H1 (cell line): ENCODE data around the gene ZBED1. TPM values are rescaled to one million over a fixed set of nuclear protein-coding genes. Genes with fewer than 3 reads are reported as not detected.
"Not testable (repeated sequence)": the region's sequence is repeated elsewhere in the genome, so short reads cannot be mapped to it uniquely, and the experiment has no call there.

ENCODE experiments used
- CTCF ChIA-PET: fragments of 300-600 bp; sonication (Branson Sonifier 250); formaldehyde crosslinking; loops from one replicate; lab custom pipeline; 2021; ENCODE audit not compliant: partially characterized antibody; lab: Charles Lee
- POLR2A ChIA-PET: fragments of 300-600 bp; sonication (Branson Sonifier 250); formaldehyde crosslinking; loops from one replicate; lab custom pipeline; 2021; ENCODE audit warnings: inconsistent platforms; ENCODE audit not compliant: partially characterized antibody; lab: Charles Lee
- DNase-seq, 2 experiments: peaks; one replicate each; pipeline versions ENCODE4 v3.0.0 to v3.0.0-alpha.2; 2010 to 2022; ENCODE audit warnings: low spot score in 2 of 2, low read depth in 1 of 2, mixed read lengths in 1 of 2
- FAIRE-seq: peaks from 2 replicates; lab custom pipeline; 2011; peaks lifted over from hg19 to GRCh38; lab: Jason Lieb, UNC
- H2AFZ ChIP-seq: 2 replicates; pipeline ENCODE4 v1.8.1; 2012; ENCODE audit warnings: low read length, inconsistent platforms
- H2AK5ac ChIP-seq: 2 replicates; pipeline ENCODE4 v1.6.1; 2013; ENCODE audit warnings: low read depth, low read length
- H2BK120ac ChIP-seq: replicated peaks from 2 replicates; pipeline ENCODE3; 2013; ENCODE audit warnings: low read depth, low read length, inconsistent platforms
- H2BK12ac ChIP-seq: 2 replicates; pipeline ENCODE4 v1.6.1; 2013; ENCODE audit warnings: low read depth, low read length
- H2BK15ac ChIP-seq: 2 replicates; pipeline ENCODE4 v1.6.1; 2013; ENCODE audit warnings: low read length
- H2BK20ac ChIP-seq: 2 replicates; pipeline ENCODE4 v1.6.1; 2013; ENCODE audit warnings: low read length
- H2BK5ac ChIP-seq: 2 replicates; pipeline ENCODE4 v1.6.1; 2013; ENCODE audit warnings: low read depth, low read length
- H3K14ac ChIP-seq: 2 replicates; pipeline ENCODE4 v1.6.1; 2013; ENCODE audit warnings: inconsistent platforms; ENCODE audit not compliant: insufficient read length
- H3K18ac ChIP-seq: 2 replicates; pipeline ENCODE4 v1.6.1; 2013; ENCODE audit warnings: low read length; ENCODE audit errors: extremely low read depth
- H3K23ac ChIP-seq: 2 replicates; pipeline ENCODE4 v1.6.1; 2013; ENCODE audit warnings: inconsistent platforms; ENCODE audit not compliant: insufficient read length
- H3K23me2 ChIP-seq: 2 replicates; pipeline ENCODE4 v1.6.1; 2013; ENCODE audit warnings: low read depth, low read length
- H3K27ac ChIP-seq: 2 replicates; pipeline ENCODE4 v1.6.1; 2011; ENCODE audit warnings: low read depth, low read length, inconsistent platforms
- H3K27me3 ChIP-seq, 4 experiments: replicated peaks in 1 of 4; 1 replicate in 1 of 4; 2 replicates in 3 of 4; pipeline versions ENCODE4 v1.6.1 to v1.8.1; 2011 to 2013; ENCODE audit warnings: low read length in 3 of 4, mild to moderate bottlenecking in 3 of 4, inconsistent platforms in 2 of 4, mixed read lengths in 2 of 4, moderate library complexity in 1 of 4; ENCODE audit not compliant: control insufficient read depth in 3 of 4, insufficient read depth in 3 of 4; ENCODE audit errors: extremely low read depth in 1 of 4
- H3K36me3 ChIP-seq, 4 experiments: 2 replicates each; pipeline versions ENCODE4 v1.6.1 to v1.8.1; 2011 to 2013; ENCODE audit warnings: mild to moderate bottlenecking in 4 of 4, low read length in 3 of 4, moderate library complexity in 2 of 4, control low read depth in 1 of 4, inconsistent platforms in 1 of 4; ENCODE audit not compliant: insufficient read depth in 4 of 4, control insufficient read depth in 2 of 4
- H3K4ac ChIP-seq: replicated peaks from 2 replicates; pipeline ENCODE3; 2013; ENCODE audit warnings: low read length, low read depth, mixed read lengths, inconsistent platforms; ENCODE audit not compliant: insufficient read length
- H3K4me1 ChIP-seq, 4 experiments: replicated peaks in 1 of 4; 1 replicate in 1 of 4; 2 replicates in 3 of 4; pipeline versions ENCODE4 v1.6.1 to v1.8.1; 2011 to 2013; ENCODE audit warnings: low read length in 3 of 4, inconsistent platforms in 2 of 4, mixed read lengths in 1 of 4; ENCODE audit not compliant: insufficient read depth in 4 of 4, control insufficient read depth in 3 of 4
- H3K4me2 ChIP-seq, 2 experiments: 2 replicates each; pipeline versions ENCODE4 v1.6.1 to v1.8.1; 2011 to 2013; ENCODE audit warnings: low read depth in 2 of 2, low read length in 2 of 2, control low read depth in 1 of 2, inconsistent platforms in 1 of 2, mild to moderate bottlenecking in 1 of 2; ENCODE audit not compliant: insufficient read depth in 1 of 2
- H3K4me3 ChIP-seq, 4 experiments: fragments of 200-600, 300-600 bp in 1 of 4; sonication (generic), shearing (Covaris generic), sonication (Bioruptor Twin) in 1 of 4; 2 replicates each; pipeline versions ENCODE4 v1.5.1 to v1.8.1; 2011 to 2016; ENCODE audit warnings: low read length in 4 of 4, low read depth in 3 of 4, control low read depth in 2 of 4, inconsistent platforms in 2 of 4, mild to moderate bottlenecking in 2 of 4, mixed read lengths in 1 of 4, moderate library complexity in 1 of 4; ENCODE audit not compliant: insufficient read depth in 2 of 4; ENCODE audit errors: extremely low read depth in 1 of 4
- H3K56ac ChIP-seq: replicated peaks from 2 replicates; pipeline ENCODE3; 2013; ENCODE audit warnings: low read depth, mild to moderate bottlenecking, mixed read lengths, low read length, inconsistent platforms; ENCODE audit not compliant: insufficient read length
- H3K79me1 ChIP-seq: 2 replicates; pipeline ENCODE4 v1.6.1; 2013; ENCODE audit warnings: low read depth, low read length, control low read depth
- H3K79me2 ChIP-seq, 2 experiments: 2 replicates each; pipeline versions ENCODE4 v1.6.1 to v1.8.1; 2012 to 2013; ENCODE audit warnings: low read length in 2 of 2, mild to moderate bottlenecking in 2 of 2, inconsistent platforms in 1 of 2; ENCODE audit not compliant: insufficient read depth in 2 of 2, control insufficient read depth in 1 of 2
- H3K9ac ChIP-seq, 4 experiments: replicated peaks in 1 of 4; 1 replicate in 1 of 4; 2 replicates in 3 of 4; pipeline versions ENCODE4 v1.6.1 to v1.8.1; 2011 to 2013; ENCODE audit warnings: low read depth in 3 of 4, low read length in 3 of 4, control low read depth in 2 of 4, mild to moderate bottlenecking in 2 of 4, moderate library complexity in 2 of 4, inconsistent platforms in 1 of 4; ENCODE audit errors: extremely low read depth in 1 of 4
- H3K9me3 ChIP-seq, 2 experiments: 2 replicates each; pipeline versions ENCODE4 v1.6.1 to v1.8.1; 2012 to 2013; ENCODE audit warnings: mild to moderate bottlenecking in 2 of 2, moderate library complexity in 2 of 2, control low read depth in 1 of 2, inconsistent platforms in 1 of 2, low read depth in 1 of 2, low read length in 1 of 2, mixed read lengths in 1 of 2; ENCODE audit not compliant: insufficient read depth in 2 of 2
- H4K20me1 ChIP-seq, 2 experiments: replicated peaks in 1 of 2; 2 replicates each; pipeline versions ENCODE3 to v1.8.1; 2011 to 2013; ENCODE audit warnings: inconsistent platforms in 2 of 2, low read length in 2 of 2, mild to moderate bottlenecking in 1 of 2; ENCODE audit not compliant: insufficient read depth in 2 of 2, control insufficient read depth in 1 of 2
- H4K5ac ChIP-seq: 2 replicates; pipeline ENCODE4 v1.6.1; 2013; ENCODE audit warnings: low read length, low read depth, mixed read lengths, inconsistent platforms; ENCODE audit not compliant: insufficient read length
- H4K8ac ChIP-seq: 2 replicates; pipeline ENCODE4 v1.8.0; 2013; ENCODE audit warnings: mild to moderate bottlenecking, moderate library complexity, low read length, inconsistent platforms; ENCODE audit not compliant: insufficient read depth; ENCODE audit errors: extremely low read depth
- H4K91ac ChIP-seq: replicated peaks from 2 replicates; pipeline ENCODE3; 2013; ENCODE audit warnings: low read length, mixed read lengths, inconsistent platforms; ENCODE audit not compliant: insufficient read length
- WGBS, 2 experiments: shearing (Covaris generic) in 1 of 2; methylation state at CpG; one replicate each; pipeline versions ENCODE4 v1.1.6 to v1.1.7; 2013 to 2015; ENCODE audit warnings: low lambda C conversion rate in 2 of 2, mixed read lengths in 2 of 2, inconsistent platforms in 1 of 2, low coverage in 1 of 2, missing lambda C conversion rate in 1 of 2; ENCODE audit not compliant: insufficient replicate concordance in 2 of 2, insufficient coverage in 1 of 2, insufficient read length in 1 of 2; ENCODE audit errors: extremely low coverage in 1 of 2, missing lambda C conversion rate in 1 of 2; 5-methylcytosine and 5-hydroxymethylcytosine counted together
- polyA plus RNA-seq, 7 experiments: library from polyadenylated mRNA; depleted of rRNA in 3 of 7; stranded (reverse) in 5 of 7; unstranded in 2 of 7; fragments of >200 nt in 5 of 7; fragments of 200-250 nt in 2 of 7; gene quantifications; 1 replicate in 5 of 7; 2 replicates in 1 of 7; 4 replicates in 1 of 7; pipeline versions ENCODE4 v1.2.1 to v1.2.3, GENCODE V29; 2011 to 2013; ENCODE audit warnings: missing spikeins in 2 of 7, mixed read lengths in 2 of 7
- total RNA-seq: library from RNA; stranded (reverse); fragmentation: NEBNext Ultra II Directional; extraction: Animal tissue kit (Norgen Biotek cat#: 25700); gene quantifications from 2 replicates; pipeline ENCODE4 v1.2.1, GENCODE V29; 2021

The ZBED1 gene
- total and polyA plus RNA-seq, 2 of the 8 experiments (the other 6 are each of a cell fraction or from before 2014, with no cell fraction given) = 28.5 to 45.8 TPM

DNA sequence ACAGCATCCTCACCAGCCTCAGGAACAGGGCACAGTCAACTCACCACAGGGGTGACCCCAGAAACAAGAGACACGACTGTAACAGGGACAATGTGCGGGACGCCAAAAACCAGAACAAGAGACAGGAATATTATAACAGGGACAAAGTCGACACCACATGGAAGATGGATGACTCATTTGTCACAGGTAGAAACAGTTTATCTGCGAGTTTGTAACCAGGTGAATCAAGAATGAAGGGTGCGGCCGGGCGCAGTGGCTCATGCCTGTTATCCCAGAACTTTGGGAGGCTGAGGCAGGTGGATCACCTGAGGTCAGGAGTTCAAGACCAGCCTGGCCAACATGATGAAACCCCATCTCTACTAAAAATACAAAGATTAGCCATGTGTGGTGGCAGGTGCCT, 44.7 kb downstream of the ZBED1 start:
- H3K79me1 ChIP-seq = peaks cover 19% of the 10 kb centered on the region
- H2BK15ac ChIP-seq, H3K4me3 ChIP-seq, H4K8ac ChIP-seq, H4K5ac ChIP-seq, H2BK12ac ChIP-seq, H2BK120ac ChIP-seq, DNase-seq, POLR2A ChIA-PET, H3K27ac ChIP-seq, CTCF ChIA-PET, H3K56ac ChIP-seq, H4K20me1 ChIP-seq, H2AFZ ChIP-seq, H3K4me1 ChIP-seq, H3K14ac ChIP-seq, H3K4me2 ChIP-seq, H3K4ac ChIP-seq, H3K9ac ChIP-seq, H3K23ac ChIP-seq, H3K27me3 ChIP-seq, H3K23me2 ChIP-seq, H2BK20ac ChIP-seq, H3K18ac ChIP-seq, H3K9me3 ChIP-seq, H2AK5ac ChIP-seq, H4K91ac ChIP-seq, FAIRE-seq, H3K36me3 ChIP-seq: not testable (repeated sequence)
- WGBS, 2 experiments = 95% methylated on average over 8 of the region's 8 CpGs; no CpG with 5 or more reads in 1 of the 2 experiments
- H2BK5ac ChIP-seq = peak overlapping the region; percentile 5; the same call in 1 of the 2 replicates
- H3K79me2 ChIP-seq = peaks cover 4 to 88% of the 10 kb centered on the region in 2 experiments; a peak in 3 of 4 replicates

DNA sequence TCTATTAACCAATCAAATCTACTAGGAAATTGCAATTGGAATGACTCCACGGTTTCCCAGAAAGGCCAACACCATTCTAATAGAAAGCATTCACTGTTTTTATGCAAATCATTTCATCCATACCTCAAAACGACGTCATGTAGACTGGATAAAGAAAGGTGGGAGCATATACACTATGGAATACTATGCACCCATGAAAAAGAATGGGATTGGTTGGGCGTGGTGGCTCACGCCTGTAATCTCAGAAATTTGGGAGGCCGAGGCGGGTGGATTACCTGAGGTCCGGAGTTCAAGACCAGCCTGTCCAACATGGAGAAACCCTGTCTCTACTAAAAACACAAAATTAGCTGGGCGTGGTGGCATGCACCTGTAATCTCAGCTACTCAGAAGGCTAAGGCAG, 46.2 kb downstream of the ZBED1 start:
- H2AFZ ChIP-seq, H3K4me3 ChIP-seq, H3K18ac ChIP-seq, H4K8ac ChIP-seq, H2AK5ac ChIP-seq, H2BK5ac ChIP-seq, H4K20me1 ChIP-seq, H2BK20ac ChIP-seq, H3K27ac ChIP-seq, FAIRE-seq, H3K14ac ChIP-seq, H2BK12ac ChIP-seq, H2BK15ac ChIP-seq, H3K4ac ChIP-seq, H4K91ac ChIP-seq, H4K5ac ChIP-seq, H3K36me3 ChIP-seq, H3K9ac ChIP-seq, H2BK120ac ChIP-seq, CTCF ChIA-PET, H3K23ac ChIP-seq, H3K23me2 ChIP-seq, H3K56ac ChIP-seq, H3K4me2 ChIP-seq, H3K27me3 ChIP-seq, DNase-seq, POLR2A ChIA-PET, H3K9me3 ChIP-seq: not testable (repeated sequence)
- 90% methylated on average over 9 of the region's 9 CpGs; no CpG with 5 or more reads in 1 of the 2 experiments for WGBS, 2 experiments
- peaks cover 4 to 86% of the 10 kb centered on the region in 2 experiments; a peak in 3 of 4 replicates for H3K79me2 ChIP-seq
- peaks cover 0 to 11% (median 5%) of the 10 kb centered on the region in 4 experiments; a peak in 4 of 7 replicates for H3K4me1 ChIP-seq
- H3K79me1 ChIP-seq = peaks cover 19% of the 10 kb centered on the region
